HG03442 (cell line): ENCODE results near the gene COL6A3.
"Not testable (repeated sequence)": the region's sequence is repeated elsewhere in the genome, so short reads cannot be mapped to it uniquely, and the experiment has no call there.

Source experiments
- ATAC-seq: cut with Tn5 transposase; IDR thresholded peaks from one replicate; pipeline ENCODE4 v1.9.1; 2021; ENCODE audit warnings: mild to moderate bottlenecking, moderate library complexity; ENCODE audit not compliant: unreplicated experiment

Gene COL6A3

GRCh38 chr2:237321746-237322145 lies 92.2 kb downstream of the COL6A3 start:
- ATAC-seq = no peak

DNA sequence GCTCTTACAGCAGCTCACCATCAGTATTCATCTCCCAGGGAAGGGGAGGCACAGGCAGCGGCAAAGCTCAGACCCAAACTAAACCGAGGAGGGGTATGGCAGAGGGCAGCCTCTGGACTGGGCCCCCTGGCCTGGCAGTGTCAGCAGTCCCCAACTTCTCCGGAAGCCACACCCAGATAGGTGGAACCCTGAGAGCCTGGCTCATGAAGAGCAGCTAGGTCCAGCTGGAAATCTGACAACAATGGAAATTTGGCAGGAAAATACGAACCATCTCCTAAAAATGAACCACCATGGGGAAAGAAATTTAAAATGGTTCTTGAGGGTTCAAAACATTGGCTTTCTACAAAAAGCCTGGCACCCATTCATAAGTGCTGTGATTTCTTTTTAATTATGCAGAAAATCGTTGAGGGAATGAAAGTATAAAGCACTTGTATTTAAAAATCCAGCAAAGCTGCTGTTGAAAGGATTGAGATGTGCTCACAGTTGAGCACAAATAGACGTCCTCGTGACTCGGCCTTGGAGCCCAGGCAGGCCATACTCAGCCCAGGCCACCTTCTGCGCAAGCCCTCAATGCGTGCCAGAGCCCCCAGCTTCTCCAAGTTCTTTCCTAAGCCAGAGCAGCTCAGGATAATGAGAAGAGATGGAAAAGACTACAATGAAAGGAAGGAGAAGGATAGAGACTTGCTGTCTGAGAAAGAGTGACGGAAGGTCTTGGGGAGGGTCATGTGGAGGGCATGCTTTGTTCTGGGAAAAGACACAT lies 93.0 kb downstream of the COL6A3 start:
- no peak for ATAC-seq

- no peak for ATAC-seq
Measured at GRCh38 chr2:237319887-237320286, 94.1 kb downstream of the COL6A3 start.

DNA sequence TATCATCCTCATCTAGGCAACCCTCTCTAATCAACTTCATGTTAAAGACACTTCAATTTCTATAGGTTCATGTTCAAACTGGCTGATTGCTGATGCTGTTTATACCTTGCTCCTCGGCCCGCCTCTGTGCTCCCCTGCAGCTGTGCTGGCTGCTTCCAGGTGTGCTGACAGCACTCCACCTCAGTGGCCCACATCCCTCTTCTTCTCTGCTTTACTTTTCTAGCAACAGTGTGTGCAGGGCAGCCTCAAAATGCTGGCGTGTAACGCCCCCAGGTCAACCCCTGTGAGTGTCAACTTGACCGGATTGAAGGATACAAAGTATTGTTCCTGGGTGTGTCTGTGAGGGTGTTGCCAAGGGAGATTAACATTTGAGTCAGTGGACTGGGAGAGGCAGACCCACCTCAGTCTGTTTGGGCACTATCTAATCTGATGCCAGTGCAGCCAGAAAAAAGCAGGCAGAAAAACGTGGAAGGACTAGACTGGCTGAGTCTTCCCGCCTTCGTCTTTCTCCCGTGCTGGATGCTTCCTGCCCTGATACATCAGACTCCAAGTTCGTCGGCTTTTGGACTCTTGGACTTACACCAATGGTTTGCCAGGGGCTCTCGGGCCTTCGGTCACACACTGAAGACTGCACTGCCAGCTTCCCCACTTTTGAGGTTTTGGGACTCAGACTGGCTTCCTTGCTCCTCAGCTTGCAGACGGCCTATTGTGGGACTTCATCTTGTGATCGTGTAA lies 94.7 kb downstream of the COL6A3 start:
- no peak for ATAC-seq

- ATAC-seq = no peak
Measured at GRCh38 chr2:237316339-237316738, 97.6 kb downstream of the COL6A3 start.

GRCh38 chr2:237315829-237316225 lies 98.1 kb downstream of the COL6A3 start:
- ATAC-seq = no peak

DNA sequence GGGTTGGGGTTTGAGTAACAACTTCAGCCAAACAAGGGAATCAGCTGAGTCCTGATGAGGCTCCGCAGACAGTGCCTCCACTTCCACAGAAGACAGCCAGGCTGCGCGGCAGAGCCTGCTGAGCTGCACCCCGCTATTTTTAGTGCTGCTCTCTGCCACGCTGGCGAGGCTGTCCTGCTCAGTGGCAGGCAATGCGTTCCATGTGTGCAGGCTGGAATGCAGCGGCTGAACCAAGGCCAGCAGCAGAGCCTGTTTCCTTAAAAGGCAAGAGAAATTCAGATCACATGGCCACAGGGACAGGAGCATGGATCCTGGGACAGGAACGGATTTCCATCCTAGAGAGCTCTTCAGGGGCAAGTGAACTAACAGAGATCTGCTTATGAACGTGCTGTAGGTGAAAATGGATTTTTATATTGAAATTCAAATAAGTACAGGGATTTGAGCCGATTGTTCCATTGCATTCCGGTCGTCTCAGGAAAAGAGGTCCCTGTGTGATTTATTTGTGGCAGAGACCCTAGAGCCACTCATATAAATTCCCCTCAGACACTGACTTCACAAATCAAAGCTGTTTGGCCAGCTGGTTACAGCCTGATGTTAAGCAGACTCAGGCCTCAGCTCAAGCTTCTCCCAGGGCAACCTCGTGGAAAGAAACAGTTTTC lies 98.7 kb downstream of the COL6A3 start:
- no peak for ATAC-seq

DNA sequence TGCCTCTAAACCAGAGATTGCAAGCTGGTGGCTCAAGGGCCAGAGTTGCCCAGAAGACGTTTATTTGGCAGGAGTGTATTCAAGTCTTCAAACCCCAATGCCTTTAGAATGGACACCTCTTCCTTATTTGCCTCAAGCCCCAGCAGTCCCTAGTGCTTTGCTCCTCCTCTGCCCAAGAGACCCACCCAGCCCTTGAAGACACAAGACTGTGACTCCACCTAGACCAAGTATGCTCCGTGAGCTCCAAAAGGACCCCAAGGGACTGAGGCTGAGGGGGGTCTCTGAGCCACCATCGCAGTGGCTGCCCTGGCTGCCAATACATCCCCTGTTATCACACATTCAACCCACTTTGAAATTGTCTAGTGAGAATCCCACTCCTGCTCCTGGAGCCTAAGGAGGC lies 99.3 kb downstream of the COL6A3 start:
- ATAC-seq = no peak

DNA sequence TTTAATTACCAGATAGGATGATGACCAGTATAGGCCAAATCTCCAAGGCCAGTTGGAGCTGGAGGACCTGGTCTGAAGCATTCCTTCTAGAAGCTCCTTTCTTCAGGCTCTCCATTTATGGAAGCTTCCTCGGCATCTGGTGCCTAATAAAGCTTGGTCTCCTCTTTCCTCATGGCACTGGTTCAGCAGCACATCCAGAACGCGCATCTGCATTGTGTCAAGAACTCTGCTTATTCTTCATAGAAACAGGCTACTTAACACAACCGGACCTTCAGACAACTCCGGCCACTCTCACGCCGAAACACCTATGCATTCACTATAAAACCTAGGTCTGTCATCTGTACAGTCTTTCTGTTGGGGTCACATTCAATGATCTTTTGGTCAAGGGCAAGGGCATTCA lies 99.8 kb downstream of the COL6A3 start:
- ATAC-seq = no peak

DNA sequence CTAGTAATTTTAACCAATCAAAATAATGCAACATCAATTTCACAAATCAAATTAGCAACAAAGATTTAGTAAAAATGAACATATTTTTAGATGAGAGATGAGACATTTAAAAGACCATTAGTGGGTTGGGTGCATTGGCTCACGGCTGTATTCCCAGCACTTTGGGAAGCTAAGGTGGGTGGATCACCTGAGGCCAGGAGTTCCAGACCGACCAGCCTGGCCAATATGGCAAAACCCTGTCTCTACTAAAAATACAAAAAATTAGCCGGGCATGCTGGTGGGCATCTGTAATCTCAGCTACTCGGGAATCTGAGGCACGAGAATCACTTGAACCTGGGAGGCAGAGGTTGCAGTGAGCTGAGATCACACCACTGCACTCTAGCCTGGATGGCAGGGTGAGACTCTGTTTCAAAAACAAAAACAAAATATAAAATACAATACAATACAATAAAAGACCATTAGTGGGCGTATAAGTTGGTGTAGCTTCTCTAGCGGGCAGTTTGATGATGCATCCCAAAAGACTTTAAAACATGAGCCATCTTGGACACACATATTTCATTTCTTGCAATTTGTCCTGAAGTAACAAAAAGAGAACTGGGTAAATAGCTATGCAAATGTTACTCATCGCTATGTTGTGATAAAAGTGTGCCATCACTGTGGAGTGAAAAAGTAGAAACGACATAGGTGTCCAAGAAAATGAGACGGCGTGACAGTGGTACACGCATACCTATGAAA lies 101.8 kb downstream of the COL6A3 start:
- ATAC-seq = no peak

DNA sequence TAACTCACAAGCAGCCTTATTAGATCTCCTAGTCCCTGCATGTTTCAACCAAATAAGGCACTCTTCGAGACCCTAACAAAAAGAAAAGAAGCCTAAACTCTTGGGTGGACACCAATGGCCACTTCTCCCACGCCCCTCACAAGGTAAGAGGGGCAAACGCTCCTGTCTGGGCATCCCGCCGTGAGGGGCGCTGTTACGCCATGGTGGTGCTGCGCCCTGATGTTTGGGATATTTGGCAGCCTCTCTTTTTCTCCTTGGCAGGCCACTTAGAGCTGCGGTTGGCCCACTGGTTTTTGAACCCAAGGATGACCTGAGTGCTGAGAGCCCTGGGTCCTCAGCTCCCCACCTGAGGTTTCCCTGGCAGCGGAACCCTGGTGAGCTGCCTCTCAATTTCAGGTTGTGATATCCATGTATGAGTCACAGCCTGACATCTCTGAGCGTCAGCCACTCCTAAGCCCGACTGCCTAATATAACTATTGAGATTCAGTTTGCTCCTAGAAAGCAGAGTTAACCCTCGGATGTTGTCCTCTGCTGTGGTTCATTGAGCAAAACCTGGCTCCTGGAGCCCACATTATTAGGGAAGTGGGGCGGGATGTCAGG lies 103.3 kb downstream of the COL6A3 start:
- ATAC-seq = no peak

- no peak for ATAC-seq
Measured at GRCh38 chr2:237309416-237309815, 104.5 kb downstream of the COL6A3 start.

- no peak for ATAC-seq
Measured at GRCh38 chr2:237309011-237309410, 105.0 kb downstream of the COL6A3 start.

DNA sequence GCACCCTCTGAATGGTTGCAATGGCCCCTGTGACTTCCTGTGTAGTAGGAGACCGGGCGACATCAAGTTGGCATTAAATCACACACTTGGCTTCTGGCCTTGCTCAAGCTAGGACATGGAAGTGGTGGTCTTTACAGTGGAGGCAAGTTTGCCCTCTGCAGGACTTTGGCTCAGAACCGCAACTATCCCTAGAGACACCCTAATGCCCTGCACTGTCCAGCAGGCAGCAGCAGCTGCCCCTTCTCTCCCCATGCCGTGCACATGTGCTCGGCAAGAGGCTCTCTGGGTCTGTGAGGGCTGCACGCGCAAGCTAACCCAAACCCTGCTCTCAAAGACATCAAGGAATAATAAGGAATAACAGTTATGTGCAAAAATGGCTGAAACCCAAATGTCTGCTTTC lies 106.5 kb downstream of the COL6A3 start:
- ATAC-seq = no peak

GRCh38 chr2:237306787-237307170 lies 107.2 kb downstream of the COL6A3 start:
- no peak for ATAC-seq

DNA sequence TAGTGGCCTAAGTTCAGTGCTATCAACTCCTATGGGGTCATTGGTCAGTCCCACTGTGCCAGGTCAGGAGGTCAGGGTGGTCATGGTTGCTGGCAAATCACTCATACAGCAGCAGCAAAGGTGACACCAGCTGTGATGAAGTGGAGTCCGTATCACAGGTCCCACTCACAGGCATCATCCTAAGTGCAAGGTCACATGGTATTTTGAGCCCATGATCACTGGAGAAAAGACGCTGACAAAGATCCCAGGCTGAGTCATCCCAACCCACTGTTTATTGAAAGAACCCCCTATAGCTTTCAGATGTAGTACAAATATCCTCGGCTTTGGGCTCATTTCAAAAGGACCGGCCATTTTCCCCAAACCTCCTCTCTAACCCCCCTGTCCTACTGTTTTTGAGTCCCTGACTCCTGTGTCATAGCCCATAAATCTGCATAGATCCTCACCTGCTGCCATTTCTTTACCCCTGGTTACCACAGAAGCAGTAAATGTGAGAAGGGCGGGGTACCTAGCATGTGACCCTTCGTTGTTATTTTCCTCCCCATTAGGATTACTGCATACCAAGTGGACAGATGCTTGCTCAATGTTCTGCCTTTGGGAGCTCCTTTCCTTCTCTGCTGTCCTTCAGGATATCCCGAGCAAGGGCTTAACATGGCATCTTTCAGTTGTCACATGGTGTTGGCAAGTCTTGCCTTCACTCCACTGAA lies 107.7 kb downstream of the COL6A3 start:
- no peak for ATAC-seq

DNA sequence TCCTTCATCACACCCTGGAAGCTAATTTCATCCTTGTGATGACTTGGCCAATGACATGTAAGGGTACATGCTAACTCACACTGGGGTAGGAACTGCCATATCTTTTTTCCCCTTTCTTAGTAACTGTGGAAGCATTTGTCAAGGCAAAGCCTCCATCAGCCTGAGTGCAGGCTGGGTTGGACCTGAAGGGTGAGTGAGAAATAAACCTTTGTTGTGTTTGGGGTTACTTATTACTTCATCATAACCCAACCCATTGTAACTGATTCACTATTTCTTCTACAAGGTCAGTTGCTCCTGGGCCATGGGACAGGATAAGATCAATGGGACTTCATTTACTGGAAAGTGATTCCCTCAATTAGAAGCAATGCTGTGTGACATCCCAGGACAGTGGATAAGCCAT lies 108.4 kb downstream of the COL6A3 start:
- ATAC-seq = no peak

DNA sequence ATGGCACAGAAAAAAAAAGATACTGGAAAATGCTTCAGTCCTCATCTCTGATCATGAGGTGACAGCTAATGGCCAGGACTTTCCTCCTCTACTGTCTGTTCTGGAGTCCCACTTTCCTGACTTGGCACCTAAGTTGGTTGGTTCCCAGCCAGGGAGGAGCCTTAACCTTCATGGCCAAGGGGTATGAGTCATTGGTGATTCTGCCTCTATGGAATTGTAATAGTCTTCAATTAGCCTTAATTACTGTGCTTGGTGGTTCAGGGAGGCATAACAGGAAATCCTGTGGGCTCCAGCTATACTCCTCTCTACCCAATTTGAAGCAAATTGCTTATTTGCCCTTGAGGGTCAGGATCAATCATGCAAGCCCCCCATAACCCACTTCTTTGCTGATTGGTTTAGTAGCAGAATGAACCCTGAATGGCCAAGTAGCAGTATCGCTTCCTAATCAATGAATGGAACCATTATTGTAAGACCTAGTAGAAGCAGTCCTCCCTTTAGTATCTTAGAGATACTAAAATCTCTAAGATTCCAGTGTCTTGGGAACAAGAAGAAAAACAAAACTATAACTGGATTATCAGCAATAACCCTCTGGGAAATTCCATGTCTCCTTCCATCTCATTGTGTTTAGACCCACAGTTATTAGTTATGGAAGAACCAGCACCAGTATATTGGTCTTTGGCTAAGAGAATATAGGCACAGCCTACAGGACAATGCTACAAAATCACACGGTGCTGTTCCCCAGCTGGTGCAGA lies 109.0 kb downstream of the COL6A3 start:
- no peak for ATAC-seq

GRCh38 chr2:237303244-237303643 lies 110.7 kb downstream of the COL6A3 start:
- ATAC-seq = not testable (repeated sequence)

DNA sequence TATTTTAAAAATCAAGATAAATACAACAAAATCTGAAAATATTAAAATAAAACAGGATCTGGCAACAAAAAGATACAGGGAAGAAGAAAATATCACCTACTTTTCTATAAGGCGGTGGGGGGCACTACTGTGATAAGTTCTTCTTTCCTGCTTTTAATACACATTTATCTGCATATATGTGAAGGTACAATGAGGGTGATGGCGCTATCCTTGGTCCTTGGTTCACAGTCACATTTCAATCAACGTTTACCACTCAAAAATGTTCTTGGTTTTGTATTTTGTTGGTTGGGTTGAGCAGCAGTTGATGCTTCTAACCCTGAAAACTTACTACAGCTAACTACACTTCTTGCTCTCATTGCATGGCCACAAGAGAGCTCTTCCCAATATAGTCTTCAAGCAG lies 112.4 kb downstream of the COL6A3 start:
- ATAC-seq = no peak
